ENCODE measurements around the gene KRTAP4-11. TPM values are rescaled to one million over a fixed set of nuclear protein-coding genes. Genes with fewer than 3 reads are reported as not detected.
"Not testable (repeated sequence)": the region's sequence is repeated elsewhere in the genome, so short reads cannot be mapped to it uniquely, and the experiment has no call there.

Gene KRTAP4-11
- total RNA-seq, 1 experiment from 2014 or later = not detected

- TF ChIP-seq ZBTB33 (IDR thresholded peaks at IDR 0.05; ENCODE audit: extremely low read depth, insufficient replicate concordance, low read length) = no peak
- no peak for TF ChIP-seq MAX (IDR thresholded peaks at IDR 0.05)
Measured at GRCh38 chr17:41098042-41098441, 20.1 kb downstream of the KRTAP4-11 start, which contains the start of gene KRTAP4-8 (continued).

GRCh38 chr17:41096055-41096454 lies 22.1 kb downstream of the KRTAP4-11 start:
- Histone ChIP-seq H3K27me3 (ENCODE audit: insufficient read depth, low read length) (no peaks in the 10 kb centered on the region), H3K79me2 (ENCODE audit: insufficient read depth, low read length) (no peaks in the 10 kb centered on the region), H3K36me3 (ENCODE audit: control insufficient read depth in 1 of 2, insufficient read depth in 2 of 2, low read length in 2 of 2) (peaks cover 0 to 4% of the 10 kb centered on the region in 2 experiments; a peak in 1 of 4 replicates), H3K4me3 (replicated peaks in 1 of 2; ENCODE audit: low read depth in 1 of 2, low read length in 2 of 2) (no peak overlapping the region), H3K4me1 (ENCODE audit: control insufficient read depth in 1 of 2, insufficient read depth in 2 of 2, low read length in 2 of 2) (peaks cover 0 to 11% of the 10 kb centered on the region in 2 experiments; a peak in 1 of 4 replicates), H3K9me2 (ENCODE audit: insufficient read depth) (no peaks in the 10 kb centered on the region), H3K4me2 (ENCODE audit: low read length) (no peak overlapping the region), H3K9ac (ENCODE audit: low read length) (no peak overlapping the region), H3K27ac (ENCODE audit: low read depth, low read length) (no peak overlapping the region), H3K9me3 (ENCODE audit: control insufficient read depth in 1 of 2, insufficient read depth in 1 of 2, low read depth in 1 of 2, low read length in 2 of 2) (peaks cover 0 to 5% of the 10 kb centered on the region in 2 experiments; a peak in 1 of 4 replicates), H2AFZ (ENCODE audit: low read depth, low read length, poor library complexity, severe bottlenecking) (no peak overlapping the region), H4K20me1 (ENCODE audit: insufficient read depth) (no peaks in the 10 kb centered on the region)
- TF ChIP-seq POLR2A (IDR thresholded peaks at IDR 0.05; ENCODE audit: borderline replicate concordance, extremely low read depth, insufficient read depth, insufficient read length) (no peak), ELF1 (IDR thresholded peaks at IDR 0.05; ENCODE audit: borderline replicate concordance, low read depth) (no peak), SRF (IDR thresholded peaks at IDR 0.05; ENCODE audit: low read depth) (no peak), MAX (IDR thresholded peaks at IDR 0.05) (no peak), CBX3 (IDR thresholded peaks at IDR 0.05; ENCODE audit: low read depth) (no peak), ZBTB33 (IDR thresholded peaks at IDR 0.05; ENCODE audit: extremely low read depth, insufficient replicate concordance, low read length) (no peak), CTCF (IDR thresholded peaks at IDR 0.05 in 2 of 3, conservative IDR thresholded peaks at IDR 0.05 in 1 of 3; ENCODE audit: borderline replicate concordance in 1 of 3, insufficient read depth in 1 of 3, low read depth in 2 of 3, low read length in 2 of 3) (no peak), ZNF274 (IDR thresholded peaks at IDR 0.05; ENCODE audit: low read depth, low read length) (no peak), POLR2AphosphoS5 (IDR thresholded peaks at IDR 0.05; ENCODE audit: low read depth, low read length) (no peak), CEBPB (IDR thresholded peaks at IDR 0.05; ENCODE audit: low read depth) (no peak)
- ATAC-seq (no peak), DNase-seq (ENCODE audit: low read depth, low spot score) (no peak)
- intact Hi-C loops (cut with micrococcal nuclease) = no loop called here
- BruUV-seq (replicated peaks) = no TSS peak
- RAD21 ChIA-PET (ENCODE audit: low non-redundant PET in 1 of 2, low total read pairs in 2 of 2, uncharacterized antibody in 2 of 2, unreplicated experiment in 2 of 2) = no interaction called here
- CTCF ChIA-PET = no interaction called here
- POLR2A ChIA-PET = no interaction called here

GRCh38 chr17:41088760-41089352 lies 29.3 kb downstream of the KRTAP4-11 start:
- H3K27ac ChIP-seq (ENCODE audit: low read depth, low read length); H4K20me1 ChIP-seq (ENCODE audit: insufficient read depth); H3K9me2 ChIP-seq (ENCODE audit: insufficient read depth); BruUV-seq (replicated peaks); H3K27me3 ChIP-seq (ENCODE audit: insufficient read depth, low read length); RAD21 ChIA-PET (ENCODE audit: low non-redundant PET in 1 of 2, low total read pairs in 2 of 2, uncharacterized antibody in 2 of 2, unreplicated experiment in 2 of 2); intact Hi-C loops (cut with micrococcal nuclease); ATAC-seq; H3K4me2 ChIP-seq (ENCODE audit: low read length); CTCF ChIA-PET; DNase-seq (ENCODE audit: low read depth, low spot score); H3K36me3 ChIP-seq (ENCODE audit: control insufficient read depth in 1 of 2, insufficient read depth in 2 of 2, low read length in 2 of 2); H2AFZ ChIP-seq (ENCODE audit: low read depth, low read length, poor library complexity, severe bottlenecking); POLR2A ChIA-PET; H3K9ac ChIP-seq (ENCODE audit: low read length); H3K9me3 ChIP-seq (ENCODE audit: control insufficient read depth in 1 of 2, insufficient read depth in 1 of 2, low read depth in 1 of 2, low read length in 2 of 2); H3K4me3 ChIP-seq (replicated peaks in 1 of 2; ENCODE audit: low read depth in 1 of 2, low read length in 2 of 2): not testable (repeated sequence)
- Histone ChIP-seq H3K79me2 (ENCODE audit: insufficient read depth, low read length) (peaks cover 12% of the 10 kb centered on the region), H3K4me1 (ENCODE audit: control insufficient read depth in 1 of 2, insufficient read depth in 2 of 2, low read length in 2 of 2) (peaks cover 10 to 16% of the 10 kb centered on the region in 2 experiments)
